Kidney glomerular epithelial cell (primary cell): Measurements from ENCODE around the gene GH2.

ENCODE experiments used
- DNase-seq: peaks from one replicate; lab custom pipeline; 2025; lab: John Stamatoyannopoulos, UW

GH2 gene

DNA sequence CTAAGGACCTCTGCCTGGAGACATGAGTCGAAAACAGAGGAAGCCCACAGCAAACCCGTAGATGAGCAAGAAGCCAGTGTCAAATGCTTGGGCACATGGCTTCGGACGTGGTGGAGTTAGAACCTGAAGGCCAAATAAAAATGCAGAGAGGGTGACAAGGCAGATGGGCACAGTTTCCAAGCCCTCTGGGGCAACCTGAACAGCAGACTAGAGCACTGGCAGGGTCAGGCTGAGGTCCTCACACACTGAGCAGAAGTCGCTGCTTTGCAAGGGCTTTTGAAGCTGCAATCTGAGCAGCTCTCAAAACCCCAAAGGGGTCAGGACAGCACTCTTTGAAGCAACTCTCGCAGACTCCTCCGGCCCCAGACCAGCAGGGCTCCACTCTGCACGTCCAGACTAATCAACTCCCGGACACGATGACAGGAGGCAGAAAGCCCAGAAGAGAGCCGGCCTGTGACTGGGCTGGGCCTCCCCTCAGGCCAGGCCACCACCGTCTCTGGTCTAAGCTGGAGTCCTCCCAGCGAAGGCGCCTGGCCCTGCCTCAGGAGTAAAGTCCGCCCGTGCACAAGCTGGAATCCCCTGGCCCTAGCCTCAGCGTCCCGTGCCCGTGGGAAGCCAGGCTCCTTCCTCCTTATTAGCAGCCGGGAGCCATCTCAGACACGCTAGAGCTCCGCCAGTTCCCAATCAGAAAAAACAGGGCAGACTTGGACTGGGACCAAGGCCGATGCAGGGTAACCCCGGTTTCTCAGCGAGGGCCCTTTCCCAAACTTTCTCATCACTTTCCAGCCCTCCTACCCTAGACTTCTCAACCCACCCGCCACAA, 40.2 kb downstream of the GH2 start:
- no peak for DNase-seq

DNA sequence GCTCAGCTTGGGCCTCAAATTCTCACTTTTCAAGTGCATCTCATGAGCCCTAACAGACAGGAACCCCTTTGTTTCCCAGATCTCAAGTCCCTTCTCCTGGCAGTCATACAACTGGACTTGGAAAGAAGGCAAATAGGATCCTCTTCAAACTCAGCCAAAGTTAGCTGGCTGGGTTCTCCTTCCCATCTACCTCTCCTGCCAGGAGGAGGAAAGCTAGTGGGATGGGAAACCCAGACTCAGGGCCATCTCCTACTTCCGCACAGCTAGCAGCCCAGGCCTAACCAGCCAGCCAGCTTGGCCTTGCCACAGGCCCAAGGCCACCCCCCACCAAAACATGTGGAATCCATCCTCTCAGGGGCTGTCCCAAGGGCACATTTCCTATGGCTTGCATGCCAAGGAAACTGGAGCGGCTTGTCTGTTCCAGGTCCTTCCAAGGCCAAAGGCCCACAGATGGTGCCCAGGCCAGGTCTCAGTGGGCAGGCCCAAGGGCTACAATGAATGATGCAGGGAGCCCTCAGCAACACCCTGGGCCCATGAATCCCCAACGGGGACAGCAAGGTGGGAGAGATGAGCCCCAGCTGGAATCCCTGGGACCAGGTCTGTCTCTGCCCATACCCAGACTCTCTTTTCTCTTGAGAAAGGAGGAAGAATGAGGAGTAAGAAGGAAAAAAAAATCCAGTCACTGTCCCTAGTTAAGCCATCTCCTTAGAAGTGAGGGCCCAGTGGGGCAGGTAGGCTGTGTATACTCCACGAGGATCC, 41.0 kb downstream of the GH2 start:
- no peak for DNase-seq

DNA sequence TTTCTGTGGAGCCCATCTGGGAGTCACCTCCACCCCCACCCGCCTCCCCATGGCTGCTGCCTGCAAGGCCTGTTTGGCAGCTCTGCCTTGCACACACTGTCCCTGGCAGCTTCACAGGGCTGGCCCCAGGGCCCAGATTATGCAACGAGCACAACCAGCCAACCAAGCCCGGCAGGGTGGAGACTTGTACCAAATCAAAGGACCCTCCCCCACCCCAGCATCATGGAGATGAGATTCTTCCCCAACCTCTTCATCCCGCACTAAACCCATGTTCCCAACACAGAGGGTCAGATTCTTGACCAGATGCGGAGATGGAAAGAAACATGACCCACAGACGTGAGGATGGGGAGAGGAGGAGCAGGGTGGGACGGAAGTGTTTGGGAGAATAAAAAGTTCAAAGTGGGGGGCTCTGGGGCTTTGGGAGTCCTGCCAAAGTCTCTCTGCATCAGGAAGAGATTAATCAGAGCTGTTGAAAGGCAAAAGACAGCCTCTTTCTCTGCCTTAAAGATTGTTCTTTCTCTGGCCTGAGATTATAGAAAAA, 43.0 kb downstream of the GH2 start:
- DNase-seq = no peak

DNA sequence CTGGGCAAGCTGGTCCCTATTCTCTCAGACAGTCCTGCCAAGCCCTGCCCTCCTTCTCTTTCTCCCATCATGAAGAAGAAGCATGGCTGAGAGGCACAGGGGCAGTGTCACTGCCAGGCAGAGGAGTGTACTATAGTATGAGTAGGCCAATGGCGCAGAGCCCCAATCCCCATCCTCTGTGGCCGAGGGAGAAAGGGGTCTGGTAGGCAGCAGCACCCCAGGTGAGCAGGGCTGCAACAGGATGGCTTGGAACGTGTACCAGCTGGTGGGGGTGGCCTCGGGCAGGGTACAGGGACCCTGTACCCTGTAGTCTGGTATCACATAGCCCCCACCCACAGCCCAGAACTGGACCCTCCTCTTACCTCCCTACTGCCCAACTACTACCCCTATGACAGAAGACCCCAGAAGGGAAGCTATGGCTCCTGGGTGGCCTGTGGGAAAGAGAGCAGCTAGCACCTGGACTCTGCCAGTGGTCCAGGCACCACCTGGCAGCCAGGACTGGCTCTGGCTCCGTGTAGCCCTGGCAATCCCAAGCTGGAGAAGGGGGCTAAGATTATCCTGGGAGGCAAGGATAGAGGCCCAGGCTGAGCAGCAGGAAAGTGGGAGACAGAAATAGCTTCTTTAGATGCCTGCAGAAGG, 43.7 kb downstream of the GH2 start:
- DNase-seq = no peak

DNA sequence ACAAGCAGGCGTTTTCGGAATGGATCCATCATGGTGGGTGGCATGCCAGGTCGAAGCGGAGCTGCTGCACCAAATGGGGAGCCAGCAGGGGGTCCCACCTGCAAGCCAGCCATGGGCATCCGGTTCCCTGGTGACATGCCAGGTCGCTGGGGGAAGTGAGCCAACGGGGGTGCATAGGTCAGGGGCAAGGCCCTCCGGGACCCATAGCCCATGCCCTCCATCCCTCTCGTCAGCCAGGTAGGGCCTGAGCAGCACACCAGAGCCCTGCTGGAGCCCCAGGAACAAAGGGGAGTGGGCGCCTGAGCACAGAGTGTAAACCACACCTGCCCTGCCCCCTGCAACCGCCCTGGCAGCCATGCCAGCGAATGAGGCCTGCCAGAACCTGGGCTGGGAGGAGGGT, 44.3 kb downstream of the GH2 start:
- no peak for DNase-seq

DNA sequence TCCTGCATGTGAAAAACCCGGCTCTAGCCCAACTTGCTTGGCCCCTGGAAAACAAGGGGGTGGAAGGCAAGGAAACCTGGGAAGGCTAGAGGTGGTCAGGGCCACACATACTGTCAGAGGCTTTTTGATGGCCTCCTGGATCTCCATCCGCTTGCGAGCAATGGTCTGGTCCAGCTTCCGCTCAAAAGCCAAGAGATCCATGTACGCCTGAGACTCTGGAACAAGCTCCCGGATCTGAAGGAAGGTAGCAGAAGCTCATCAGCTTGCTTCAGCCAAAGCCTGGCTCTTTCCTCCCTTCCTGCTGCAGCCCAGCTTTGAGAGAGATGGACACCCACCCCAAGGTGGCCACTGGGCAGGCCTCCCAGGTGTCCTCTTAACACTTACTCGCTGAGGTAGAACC, 44.9 kb downstream of the GH2 start:
- no peak for DNase-seq

DNA sequence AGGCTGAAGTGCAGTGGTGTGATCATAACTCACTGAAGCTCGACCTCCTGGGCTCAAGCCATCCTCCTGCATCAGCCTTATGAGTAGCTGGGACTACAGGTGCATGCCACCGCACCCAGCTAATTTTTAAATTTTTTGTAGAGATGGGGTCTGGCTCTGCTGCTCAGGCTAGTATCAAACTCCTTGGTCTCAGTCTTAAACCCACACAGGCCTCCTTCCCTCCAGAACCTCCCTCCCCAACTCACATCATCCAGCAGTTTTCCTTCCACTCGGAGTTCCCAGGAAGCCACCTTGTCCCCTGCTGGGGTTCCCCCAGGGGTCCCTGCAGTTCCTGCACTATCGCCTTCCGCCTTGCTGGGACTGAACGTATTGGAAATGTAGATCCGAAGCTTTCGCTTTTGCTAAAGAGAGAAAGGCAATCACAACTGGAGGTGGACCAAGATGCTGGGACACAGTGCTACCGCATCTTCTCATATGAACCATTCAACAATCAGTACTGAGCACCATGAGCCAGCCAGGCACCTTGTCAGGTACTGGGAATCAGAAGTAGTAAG, 46.5 kb downstream of the GH2 start:
- DNase-seq = no peak

DNA sequence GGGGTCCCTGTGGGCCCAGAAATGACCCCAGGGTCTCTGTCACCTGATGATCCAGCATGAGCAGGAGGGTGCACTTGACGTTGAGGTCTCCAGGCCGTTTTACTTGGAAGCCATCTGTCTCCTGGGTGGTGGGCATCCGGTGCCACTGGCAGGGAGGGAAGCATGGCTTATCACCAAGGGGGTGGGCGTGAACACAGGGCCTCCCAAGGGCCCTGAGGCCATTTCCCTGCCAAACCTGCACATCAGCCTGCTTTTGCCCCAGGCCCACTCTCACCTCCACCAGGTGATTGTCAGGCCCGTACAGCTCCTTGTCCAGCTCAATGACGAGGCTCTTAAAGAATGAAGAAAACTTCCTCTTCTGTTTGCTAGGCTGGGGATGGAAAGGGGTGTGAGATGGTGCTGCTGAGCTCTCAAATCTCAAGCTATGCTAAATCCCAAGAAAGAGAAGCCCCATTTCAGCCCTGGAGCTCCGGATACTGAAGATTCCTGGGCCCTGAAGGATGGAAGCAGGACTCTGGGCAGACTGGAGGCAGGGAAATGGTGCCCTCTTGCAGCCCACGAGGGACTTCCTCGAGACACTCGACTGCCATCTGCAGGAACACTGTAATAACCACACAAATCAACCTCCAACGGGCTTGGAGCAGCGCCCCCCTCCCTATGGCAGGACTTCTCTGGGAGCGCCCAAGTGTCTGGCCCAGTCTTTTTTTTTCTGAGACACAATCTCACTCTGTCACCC, 47.1 kb downstream of the GH2 start:
- DNase-seq = peak; percentile 50

DNA sequence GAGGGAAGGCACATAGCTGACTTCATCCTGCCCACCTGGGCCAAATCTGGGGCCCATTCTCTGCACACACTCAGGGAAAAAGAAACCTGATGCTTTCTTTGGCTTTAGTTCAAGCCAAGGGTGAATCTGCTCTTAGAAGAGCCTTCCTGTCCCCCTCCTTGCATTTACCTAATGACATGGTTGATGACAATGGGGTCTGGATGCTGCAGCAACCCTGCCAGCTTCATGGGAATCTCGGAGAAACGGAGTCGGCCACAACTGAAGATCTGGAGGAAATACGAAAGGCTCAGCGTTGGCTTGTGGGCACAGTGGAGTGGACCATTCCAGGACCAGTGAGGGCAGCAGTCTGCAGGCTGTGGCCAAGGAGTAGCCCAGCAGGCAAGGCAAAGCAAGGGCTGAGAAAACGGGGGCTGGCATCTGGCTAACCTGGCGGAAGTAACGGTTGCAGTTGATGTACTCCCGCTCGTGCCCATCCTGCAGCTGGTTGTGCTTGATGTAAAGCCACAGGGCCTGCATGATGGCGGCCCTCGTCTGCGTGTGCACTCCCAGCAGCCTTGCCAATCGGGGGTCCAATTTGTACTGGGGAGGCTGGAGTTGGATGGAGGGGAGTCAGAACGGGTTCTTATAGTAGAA, 47.9 kb downstream of the GH2 start:
- DNase-seq = no peak

DNA sequence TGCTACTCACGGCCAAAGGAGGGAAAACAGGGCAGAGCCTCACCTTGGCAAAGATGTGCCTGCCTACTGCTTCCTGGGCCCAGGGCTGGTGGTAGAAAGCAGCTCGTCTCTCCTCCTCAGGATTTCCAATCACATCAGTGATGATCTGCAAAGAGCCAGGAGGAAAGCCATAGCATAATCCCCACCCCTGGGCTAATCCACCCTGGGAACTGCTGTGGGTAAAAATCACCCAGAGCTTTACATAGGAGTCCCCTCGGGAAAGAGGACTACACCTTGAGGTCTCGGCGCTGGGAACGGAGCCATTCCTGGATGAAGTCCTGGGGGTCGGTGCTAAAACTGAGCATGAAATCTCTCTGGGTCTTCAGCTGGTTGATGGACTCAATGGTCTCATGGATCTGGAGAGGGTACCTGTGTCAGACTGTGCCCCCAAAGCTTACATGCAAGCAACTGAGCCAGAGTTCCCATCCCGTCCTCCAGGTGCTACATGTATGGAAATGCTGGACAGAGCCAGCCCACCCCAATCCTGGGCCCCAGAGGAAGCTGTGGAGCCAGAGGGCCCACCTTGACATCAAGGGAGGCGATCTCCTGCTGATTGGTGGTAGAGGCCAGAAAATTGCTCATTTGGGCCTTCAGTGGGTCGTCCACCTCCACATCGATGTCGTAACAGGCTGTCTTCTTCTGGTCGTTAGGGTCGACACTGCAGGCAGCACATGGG, 48.6 kb downstream of the GH2 start:
- no peak for DNase-seq

DNA sequence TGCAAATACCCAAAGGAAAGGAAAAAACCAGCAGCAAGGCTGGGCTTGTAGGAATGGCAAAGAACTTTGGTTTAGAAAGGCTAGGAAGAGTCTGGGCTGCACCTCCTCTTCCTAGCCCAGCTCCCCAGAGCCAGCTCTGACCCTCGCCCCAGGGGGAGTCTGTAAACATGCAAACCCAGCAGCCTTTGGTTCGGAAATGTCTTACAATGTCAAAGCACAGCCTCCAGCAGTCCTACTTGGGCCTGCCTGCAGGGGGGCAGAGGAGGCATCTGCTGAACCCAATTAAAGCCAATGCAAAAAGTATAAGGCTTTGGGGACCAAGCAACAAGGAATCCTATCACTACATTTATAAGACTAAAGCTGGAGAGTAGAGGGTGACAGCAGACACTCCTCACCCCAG, 49.3 kb downstream of the GH2 start:
- DNase-seq = no peak

DNA sequence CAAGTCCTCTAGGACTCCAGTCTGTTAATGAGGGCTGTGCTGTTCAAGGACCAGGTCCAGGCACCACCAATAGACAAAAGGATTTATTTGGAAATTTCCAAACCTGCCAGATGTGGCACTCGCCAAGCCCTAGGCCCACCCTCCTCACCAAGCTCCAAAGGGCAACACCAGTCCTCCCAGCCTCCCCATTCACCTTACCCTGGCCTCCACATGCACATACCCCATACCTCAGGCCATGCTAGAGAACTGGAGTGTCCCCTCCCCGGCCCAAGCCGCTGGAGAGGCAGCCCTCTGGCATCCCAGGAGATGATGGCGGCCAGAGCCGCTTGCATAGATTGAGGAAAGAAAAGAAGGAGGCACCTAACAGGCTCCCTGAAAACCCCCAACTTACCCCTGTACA, 49.7 kb downstream of the GH2 start:
- no peak for DNase-seq

DNA sequence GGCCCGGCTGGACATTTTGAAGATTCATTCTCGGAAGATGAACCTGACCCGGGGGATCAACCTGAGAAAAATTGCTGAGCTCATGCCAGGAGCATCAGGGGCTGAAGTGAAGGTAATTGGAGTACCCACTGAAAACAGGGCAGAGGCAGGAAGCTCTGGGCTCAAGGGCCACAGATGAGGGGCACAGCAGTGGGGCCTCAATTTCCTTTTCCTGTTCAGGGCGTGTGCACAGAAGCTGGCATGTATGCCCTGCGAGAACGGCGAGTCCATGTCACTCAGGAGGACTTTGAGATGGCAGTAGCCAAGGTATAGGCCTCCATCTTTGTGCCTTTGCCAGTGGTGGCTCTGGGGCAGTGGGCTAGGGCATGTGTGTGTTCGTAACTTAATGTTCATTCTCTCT, 50.2 kb downstream of the GH2 start:
- DNase-seq = no peak

DNA sequence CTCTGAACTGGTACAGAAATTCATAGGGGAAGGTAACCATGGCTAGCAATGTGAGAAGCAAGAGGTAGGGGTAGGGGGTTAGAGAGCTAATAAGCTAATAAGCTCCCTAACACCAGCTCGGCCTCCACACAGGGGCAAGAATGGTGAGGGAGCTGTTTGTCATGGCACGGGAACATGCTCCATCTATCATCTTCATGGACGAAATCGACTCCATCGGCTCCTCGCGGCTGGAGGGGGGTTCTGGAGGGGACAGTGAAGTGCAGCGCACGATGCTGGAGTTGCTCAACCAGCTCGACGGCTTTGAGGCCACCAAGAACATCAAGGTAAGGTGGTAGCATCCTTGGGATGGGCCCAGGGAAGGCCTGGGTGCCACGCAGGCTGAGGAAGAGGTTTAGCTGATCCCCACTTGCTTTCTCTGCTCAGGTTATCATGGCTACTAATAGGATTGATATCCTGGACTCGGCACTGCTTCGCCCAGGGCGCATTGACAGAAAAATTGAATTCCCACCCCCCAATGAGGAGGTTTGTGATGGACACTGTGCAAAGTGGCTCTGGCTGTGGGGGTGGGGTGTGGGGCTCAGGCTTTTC, 50.7 kb downstream of the GH2 start:
- DNase-seq = no peak

DNA sequence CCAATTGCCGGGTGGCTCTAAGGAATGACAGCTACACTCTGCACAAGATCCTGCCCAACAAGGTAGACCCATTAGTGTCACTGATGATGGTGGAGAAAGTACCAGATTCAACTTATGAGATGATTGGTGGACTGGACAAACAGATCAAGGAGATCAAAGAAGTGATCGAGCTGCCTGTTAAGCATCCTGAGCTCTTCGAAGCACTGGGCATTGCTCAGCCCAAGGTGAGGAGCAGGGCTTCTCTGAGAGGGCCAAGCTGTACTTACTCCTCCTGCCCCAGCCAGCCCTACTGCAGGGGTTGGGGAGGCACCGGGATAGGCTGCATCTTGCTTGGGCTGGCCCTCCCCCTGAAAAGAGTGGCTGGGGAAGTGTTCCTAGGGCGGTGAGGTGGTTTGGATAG, 51.5 kb downstream of the GH2 start:
- DNase-seq = no peak
